ENCODE results near the gene TNFRSF12A. TPM values are rescaled to one million over a fixed set of nuclear protein-coding genes. Genes with fewer than 3 reads are reported as not detected.

Gene TNFRSF12A, protein sequence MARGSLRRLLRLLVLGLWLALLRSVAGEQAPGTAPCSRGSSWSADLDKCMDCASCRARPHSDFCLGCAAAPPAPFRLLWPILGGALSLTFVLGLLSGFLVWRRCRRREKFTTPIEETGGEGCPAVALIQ
- total RNA-seq: 12.3 TPM

DNA sequence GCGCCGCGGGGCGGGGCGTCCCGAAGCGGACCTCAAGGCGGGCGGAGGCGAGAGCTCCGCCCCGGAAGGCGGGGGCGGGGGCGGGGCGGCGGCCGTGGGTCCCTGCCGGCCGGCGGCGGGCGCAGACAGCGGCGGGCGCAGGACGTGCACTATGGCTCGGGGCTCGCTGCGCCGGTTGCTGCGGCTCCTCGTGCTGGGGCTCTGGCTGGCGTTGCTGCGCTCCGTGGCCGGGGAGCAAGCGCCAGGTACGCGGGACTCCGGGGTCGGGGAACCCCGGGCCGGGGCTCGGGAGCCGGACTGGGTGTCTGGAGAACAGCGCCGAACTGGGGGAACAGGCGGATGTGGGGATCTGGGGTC is at the start of gene TNFRSF12A:
TNFRSF12A (plus strand) TSS at position 122 of the 357 bp plus-strand sequence; CDS start at position 152, 30 bp downstream.
- peaks cover 48% of the 10 kb centered on the region for H3K4me1 ChIP-seq
- no peaks in the 10 kb centered on the region for H3K36me3 ChIP-seq
- H3K27ac ChIP-seq: peak within 1 kb of the TSS; percentile 96
- no peak for DNase-seq (ENCODE audit: extremely low spot score in 2 of 2)
- TF ChIP-seq, protein P1, sequence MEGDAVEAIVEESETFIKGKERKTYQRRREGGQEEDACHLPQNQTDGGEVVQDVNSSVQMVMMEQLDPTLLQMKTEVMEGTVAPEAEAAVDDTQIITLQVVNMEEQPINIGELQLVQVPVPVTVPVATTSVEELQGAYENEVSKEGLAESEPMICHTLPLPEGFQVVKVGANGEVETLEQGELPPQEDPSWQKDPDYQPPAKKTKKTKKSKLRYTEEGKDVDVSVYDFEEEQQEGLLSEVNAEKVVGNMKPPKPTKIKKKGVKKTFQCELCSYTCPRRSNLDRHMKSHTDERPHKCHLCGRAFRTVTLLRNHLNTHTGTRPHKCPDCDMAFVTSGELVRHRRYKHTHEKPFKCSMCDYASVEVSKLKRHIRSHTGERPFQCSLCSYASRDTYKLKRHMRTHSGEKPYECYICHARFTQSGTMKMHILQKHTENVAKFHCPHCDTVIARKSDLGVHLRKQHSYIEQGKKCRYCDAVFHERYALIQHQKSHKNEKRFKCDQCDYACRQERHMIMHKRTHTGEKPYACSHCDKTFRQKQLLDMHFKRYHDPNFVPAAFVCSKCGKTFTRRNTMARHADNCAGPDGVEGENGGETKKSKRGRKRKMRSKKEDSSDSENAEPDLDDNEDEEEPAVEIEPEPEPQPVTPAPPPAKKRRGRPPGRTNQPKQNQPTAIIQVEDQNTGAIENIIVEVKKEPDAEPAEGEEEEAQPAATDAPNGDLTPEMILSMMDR (IDR thresholded peaks at IDR 0.05): no peak
- TF ChIP-seq POLR2A (IDR thresholded peaks at IDR 0.05): peak in 1 of 2 donors; percentile 85
- peak in 1 of 2 donors; percentile 58 for TF ChIP-seq POLR2AphosphoS5 (IDR thresholded peaks at IDR 0.05; ENCODE audit: insufficient read depth in 1 of 2, low read depth in 1 of 2)
- peaks cover 5% of the 10 kb centered on the region for H3K27me3 ChIP-seq
- H3K4me3 ChIP-seq: peak within 1 kb of the TSS; percentile 63 to 68
- H3K9me3 ChIP-seq: no peaks in the 10 kb centered on the region
- intact Hi-C loops (cut with DNase I): no loop called here

GRCh38 chr16:2970563-2970962 is 49.6 kb upstream of the TNFRSF12A start:
- no peak for DNase-seq (ENCODE audit: extremely low spot score in 2 of 2)
- no peak overlapping the region for H3K27ac ChIP-seq
- peaks cover 34% of the 10 kb centered on the region for H3K4me1 ChIP-seq
- peak overlapping the region in 1 of 2 donors; percentile 56 for H3K4me3 ChIP-seq
- TF ChIP-seq, protein P1 (IDR thresholded peaks at IDR 0.05): no peak
- no peak for TF ChIP-seq POLR2AphosphoS5 (IDR thresholded peaks at IDR 0.05; ENCODE audit: insufficient read depth in 1 of 2, low read depth in 1 of 2)
- TF ChIP-seq POLR2A (IDR thresholded peaks at IDR 0.05): no peak
- no peaks in the 10 kb centered on the region for H3K9me3 ChIP-seq
- peaks cover 12% of the 10 kb centered on the region for H3K27me3 ChIP-seq
- intact Hi-C loops (cut with DNase I): no loop called here
- no peaks in the 10 kb centered on the region for H3K36me3 ChIP-seq

GRCh38 chr16:2971134-2971984 is 48.8 kb upstream of the TNFRSF12A start:
- Histone ChIP-seq H3K4me3 (no peak overlapping the region), H3K9me3 (no peaks in the 10 kb centered on the region), H3K36me3 (no peaks in the 10 kb centered on the region), H3K4me1 (peaks cover 31% of the 10 kb centered on the region), H3K27ac (no peak overlapping the region), H3K27me3 (peaks cover 12% of the 10 kb centered on the region)
- TF ChIP-seq POLR2AphosphoS5 (IDR thresholded peaks at IDR 0.05; ENCODE audit: insufficient read depth in 1 of 2, low read depth in 1 of 2) (no peak), POLR2A (IDR thresholded peaks at IDR 0.05) (no peak)
- TF ChIP-seq, protein P1 (IDR thresholded peaks at IDR 0.05): no peak
- DNase-seq (ENCODE audit: extremely low spot score in 2 of 2): no peak
- intact Hi-C loops (cut with DNase I): no loop called here

DNA sequence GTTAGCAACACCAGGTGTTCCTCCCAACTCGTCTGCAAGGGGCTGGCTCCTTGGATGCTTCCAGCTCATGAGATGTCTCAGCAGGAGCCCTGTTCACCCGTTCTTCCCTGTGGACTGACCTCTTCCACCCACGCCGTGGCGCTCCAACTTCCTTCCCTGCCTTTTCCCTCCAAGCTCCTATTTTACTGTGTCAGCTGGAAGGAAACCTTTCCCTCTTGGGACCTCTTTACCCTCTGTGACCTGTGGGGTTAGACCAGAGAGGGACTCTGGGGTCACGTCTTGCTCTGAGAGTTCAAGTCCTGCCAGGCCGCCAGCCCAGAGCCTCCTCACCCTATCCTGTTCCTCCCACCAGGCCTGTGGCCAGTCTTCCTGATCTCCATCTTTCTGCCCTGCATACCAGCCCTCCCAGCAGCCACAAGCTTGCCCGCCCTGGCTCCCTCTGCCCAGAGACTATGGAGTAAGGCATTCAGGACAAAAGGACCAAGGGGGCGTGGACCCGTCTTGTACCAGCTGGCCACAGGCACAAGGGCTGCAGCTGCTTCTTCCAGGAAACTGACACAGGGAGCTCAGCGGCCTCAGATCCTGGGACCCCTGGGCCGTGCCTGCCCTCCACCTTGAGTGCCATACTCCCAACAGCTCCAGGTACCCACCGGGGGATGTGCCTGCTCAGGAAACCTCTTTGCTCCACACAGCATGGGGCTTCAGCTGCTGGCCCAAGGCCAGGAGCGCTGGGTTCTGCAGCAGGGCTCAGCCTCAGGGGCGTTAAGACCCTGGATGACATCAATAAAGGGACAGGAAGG is 48.0 kb upstream of the TNFRSF12A start:
- Histone ChIP-seq H3K4me3 (no peak overlapping the region), H3K36me3 (no peaks in the 10 kb centered on the region), H3K27ac (no peak overlapping the region), H3K27me3 (peaks cover 8% of the 10 kb centered on the region), H3K9me3 (no peaks in the 10 kb centered on the region), H3K4me1 (peaks cover 25% of the 10 kb centered on the region)
- no peak for DNase-seq (ENCODE audit: extremely low spot score in 2 of 2)
- intact Hi-C loops (cut with DNase I): no loop called here
- TF ChIP-seq, protein P1 (IDR thresholded peaks at IDR 0.05): no peak
- no peak for TF ChIP-seq POLR2A (IDR thresholded peaks at IDR 0.05)
- TF ChIP-seq POLR2AphosphoS5 (IDR thresholded peaks at IDR 0.05; ENCODE audit: insufficient read depth in 1 of 2, low read depth in 1 of 2): no peak

All from vagina (tissue), 2 donors.